ENCODE data around the gene MED7. TPM values are rescaled to one million over a fixed set of nuclear protein-coding genes. Genes with fewer than 3 reads are reported as not detected.

MED7 gene
- total and polyA plus RNA-seq, 9 of the 15 experiments (the other 6 are each of a cell fraction or from before 2014, with no cell fraction given): 4.5 to 38.7 (median 12.2) TPM

DNA sequence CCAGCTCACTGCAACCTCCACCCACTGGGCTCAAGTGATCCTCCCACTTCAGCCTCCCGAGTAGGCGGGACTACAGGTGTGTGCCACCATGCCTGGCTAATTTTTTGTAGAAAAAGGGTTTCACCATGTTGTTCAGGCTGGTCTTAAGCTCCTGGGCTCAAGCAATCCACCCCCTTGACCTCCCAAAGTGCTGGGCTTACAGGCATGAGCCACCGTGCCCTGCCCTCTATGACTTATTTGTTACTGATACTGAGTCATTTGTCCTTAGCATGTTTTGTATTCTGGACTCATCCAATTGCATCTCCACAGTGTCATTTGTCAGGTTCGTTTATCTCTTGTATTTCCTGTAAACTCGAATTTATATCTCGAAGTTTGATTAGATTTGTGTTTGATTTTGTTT, 35.3 kb upstream of the MED7 start:
- H3K9ac ChIP-seq (ENCODE audit: insufficient read depth in 1 of 2, low read depth in 2 of 2, low read length in 2 of 2): no peak overlapping the region
- no peaks in the 10 kb centered on the region for H3K36me3 ChIP-seq (ENCODE audit: control insufficient read depth, insufficient read depth, low read length)
- H2AFZ ChIP-seq (ENCODE audit: low read depth, low read length): no peak overlapping the region
- no peaks in the 10 kb centered on the region for H4K20me1 ChIP-seq (replicated peaks; ENCODE audit: control insufficient read depth, insufficient read depth, low read length)
- in situ Hi-C loops (cut with MboI): no loop called here
- no peaks in the 10 kb centered on the region for H3K9me1 ChIP-seq (ENCODE audit: control insufficient read depth, insufficient read depth, low read length)
- no peaks in the 10 kb centered on the region; a peak in 1 of 5 replicates for H3K27me3 ChIP-seq (ENCODE audit: control insufficient read depth in 2 of 2, insufficient read depth in 2 of 2, low read length in 2 of 2)
- H3K79me2 ChIP-seq (ENCODE audit: control insufficient read depth, insufficient read depth, low read length): no peaks in the 10 kb centered on the region
- FAIRE-seq (no peak), DNase-seq (ENCODE audit: extremely low read depth in 1 of 4, low spot score in 3 of 4) (no peak), ATAC-seq (no peak)
- H3K4me2 ChIP-seq (ENCODE audit: insufficient read depth, low read length): no peak overlapping the region
- ChIA-PET POLR2A (interaction anchor here (0.6 kb wide), 1 partner anchor 1641 kb away, joined by 3 read pairs; no protein-coding TSS in a partner anchor), CTCF (ENCODE audit: low intra/inter-chr PET ratio) (no interaction called here)
- H3K9me3 ChIP-seq (replicated peaks; ENCODE audit: control insufficient read depth, insufficient read depth, low read depth, low read length): no peaks in the 10 kb centered on the region
- TF ChIP-seq BCL6 (CRISPR knock-in tag; IDR thresholded peaks at IDR 0.05): no peak
- no peak for TF ChIP-seq ZNF445 (CRISPR knock-in tag; IDR thresholded peaks at IDR 0.05; ENCODE audit: low read depth)
- no peak for TF ChIP-seq ZBTB8A (IDR thresholded peaks at IDR 0.05; ENCODE audit: partially characterized antibody)
- no peak for TF ChIP-seq CBX1 (IDR thresholded peaks at IDR 0.05; ENCODE audit: low read depth)
- no peak for TF ChIP-seq ZNF696 (CRISPR knock-in tag; conservative IDR thresholded peaks at IDR 0.05)
- no peak for TF ChIP-seq BRF1 (IDR thresholded peaks at IDR 0.05; ENCODE audit: borderline replicate concordance, extremely low read depth, insufficient read length)
- no peak for TF ChIP-seq RBM17 (IDR thresholded peaks at IDR 0.05; ENCODE audit: borderline replicate concordance, low read depth, low read length)
- no peak for TF ChIP-seq CBX5 (IDR thresholded peaks at IDR 0.05; ENCODE audit: borderline replicate concordance, low read depth)
- intact Hi-C loops (cut with micrococcal nuclease): no loop called here
- no peaks in the 10 kb centered on the region for H3K4me1 ChIP-seq (replicated peaks in 1 of 2; ENCODE audit: control insufficient read depth in 2 of 2, insufficient read depth in 2 of 2, low read length in 2 of 2)
- BruUV-seq (replicated peaks): no TSS peak
- H3K27ac ChIP-seq (ENCODE audit: extremely low read depth, low read depth, low read length): no peak overlapping the region
- WGBS (ENCODE audit: insufficient coverage, low coverage, missing lambda C conversion rate): 0% methylated on average over 6 of the region's 6 CpGs
- H3K4me3 ChIP-seq: no peak overlapping the region
